ENCODE data around the gene MMP13. TPM values are rescaled to one million over a fixed set of nuclear protein-coding genes. Genes with fewer than 3 reads are reported as not detected.

Gene MMP13
- total and polyA plus RNA-seq, 2 of the 4 experiments (the other 2 are of a cell fraction), result not detected

- dilution Hi-C loops (cut with HindIII; ENCODE audit: low sequenced_read_pairs, unreplicated experiment) (no loop called here), intact Hi-C loops (cut with micrococcal nuclease) (no loop called here), in situ Hi-C loops (cut with MboI; ENCODE audit: low sequenced_read_pairs) (no loop called here)
- Histone ChIP-seq H4K8ac (ENCODE audit: low read depth in 2 of 2, low read length in 2 of 2) (no peak overlapping the region), H3K9ac (ENCODE audit: low read depth, low read length) (no peak overlapping the region), H3K27ac (ENCODE audit: insufficient read depth, low read length) (no peak overlapping the region), H3K79me1 (ENCODE audit: low read depth in 1 of 2, low read length in 2 of 2) (no peaks in the 10 kb centered on the region), H3K4me3 (ENCODE audit: insufficient read depth, low read depth, low read length) (no peak overlapping the region), H3K4me2 (ENCODE audit: low read depth, low read length) (no peak overlapping the region; the same call in 1 of the 2 replicates), H2BK5ac (ENCODE audit: low read depth, low read length, poor library complexity, severe bottlenecking) (no peak overlapping the region), H3K18ac (ENCODE audit: low read depth, low read length) (no peak overlapping the region), H2AK9ac (replicated peaks; ENCODE audit: low read depth, low read length, poor library complexity) (no peak overlapping the region), H4K20me1 (ENCODE audit: insufficient read depth, low read length) (no peaks in the 10 kb centered on the region), H2BK15ac (ENCODE audit: low read depth, low read length) (no peak overlapping the region), H2AK5ac (ENCODE audit: low read depth, low read length) (no peak overlapping the region), H3K9me1 (ENCODE audit: insufficient read depth, low read length) (no peaks in the 10 kb centered on the region), H3K4me1 (ENCODE audit: control insufficient read depth, insufficient read depth, low read length) (peaks cover 3% of the 10 kb centered on the region; the same call in 1 of the 2 replicates), H4K91ac (ENCODE audit: insufficient read depth, low read depth, low read length) (no peak overlapping the region), H4K5ac (ENCODE audit: low read depth, low read length) (no peak overlapping the region), H3K27me3 (ENCODE audit: control insufficient read depth, insufficient read depth, low read length) (no peaks in the 10 kb centered on the region), H2BK20ac (ENCODE audit: low read depth, low read length) (no peak overlapping the region), H2BK120ac (ENCODE audit: low read depth, low read length) (no peak overlapping the region), H3K36me3 (ENCODE audit: control insufficient read depth, insufficient read depth, low read length) (no peaks in the 10 kb centered on the region), H3K56ac (ENCODE audit: extremely low read depth, insufficient read depth, low read length) (no peak overlapping the region), H3K4ac (ENCODE audit: low read depth, low read length) (no peak overlapping the region), H2AFZ (replicated peaks; ENCODE audit: low read length, poor library complexity) (no peak overlapping the region), H3K9me3 (ENCODE audit: control insufficient read depth, insufficient read depth, low read length) (no peaks in the 10 kb centered on the region), H3K14ac (replicated peaks; ENCODE audit: low read depth, low read length) (no peak overlapping the region), H3K23ac (ENCODE audit: low read depth, low read length) (no peak overlapping the region)
- no TSS peak for BruUV-seq (replicated peaks)
- POLR2A ChIA-PET (ENCODE audit: unreplicated experiment), result no interaction called here
- peak; percentile 56 for DNase-seq
- WGBS, 2 experiments (ENCODE audit: extremely low coverage in 2 of 2, insufficient read length in 1 of 2), result no CpG with 5 or more reads among the region's 2 CpGs
- CTCF ChIA-PET, result interaction anchor here (1.0 kb wide), 1 partner anchor 10 kb away, joined by 6 read pairs; no protein-coding TSS in a partner anchor
- ATAC-seq (ENCODE audit: low read depth), result peak; percentile 95
- TF ChIP-seq CEBPB (IDR thresholded peaks at IDR 0.05; ENCODE audit: low read depth, low read length), result peak; percentile 59
- TF ChIP-seq BHLHE40 (IDR thresholded peaks at IDR 0.05; ENCODE audit: low read depth, low read length), result no peak
- TF ChIP-seq ELK1 (IDR thresholded peaks at IDR 0.05; ENCODE audit: borderline replicate concordance, low read depth, low read length), result no peak
- no peak for TF ChIP-seq NFE2L2 (IDR thresholded peaks at IDR 0.05; ENCODE audit: low read depth, low read length)
Measured at GRCh38 chr11:102950622-102951081, 4.9 kb downstream of the MMP13 start.
